GM12891 (cell line): ENCODE data around the gene NSF. TPM values are rescaled to one million over a fixed set of nuclear protein-coding genes. Genes with fewer than 3 reads are reported as not detected.
A peak's percentile ranks its signal among the peaks of the same experiment; 100 is the strongest.
"Not testable (repeated sequence)": the region's sequence is repeated elsewhere in the genome, so short reads cannot be mapped to it uniquely, and the experiment has no call there.

Experiments
- DNase-seq: peaks from one replicate; pipeline ENCODE4 v3.0.0; 2011; ENCODE audit warnings: low spot score; ENCODE audit not compliant: insufficient read length
- FAIRE-seq: peaks from 2 replicates; lab custom pipeline; 2011; peaks lifted over from hg19 to GRCh38; lab: Jason Lieb, UNC
- SPI1 ChIP-seq: IDR thresholded peaks from 2 replicates; pipeline ENCODE4 v1.6.1; 2011; ENCODE audit warnings: low read depth, low read length, control low read depth
- polyA plus RNA-seq: library from polyadenylated mRNA; unstranded; fragments of >200 nt; gene quantifications from one replicate; pipeline ENCODE4 v1.2.1, GENCODE V29; 2012; ENCODE audit warnings: low read depth, missing spikeins, inconsistent platforms; ENCODE audit not compliant: missing spikeins

The NSF gene
- polyA plus RNA-seq = 14.6 TPM

DNA sequence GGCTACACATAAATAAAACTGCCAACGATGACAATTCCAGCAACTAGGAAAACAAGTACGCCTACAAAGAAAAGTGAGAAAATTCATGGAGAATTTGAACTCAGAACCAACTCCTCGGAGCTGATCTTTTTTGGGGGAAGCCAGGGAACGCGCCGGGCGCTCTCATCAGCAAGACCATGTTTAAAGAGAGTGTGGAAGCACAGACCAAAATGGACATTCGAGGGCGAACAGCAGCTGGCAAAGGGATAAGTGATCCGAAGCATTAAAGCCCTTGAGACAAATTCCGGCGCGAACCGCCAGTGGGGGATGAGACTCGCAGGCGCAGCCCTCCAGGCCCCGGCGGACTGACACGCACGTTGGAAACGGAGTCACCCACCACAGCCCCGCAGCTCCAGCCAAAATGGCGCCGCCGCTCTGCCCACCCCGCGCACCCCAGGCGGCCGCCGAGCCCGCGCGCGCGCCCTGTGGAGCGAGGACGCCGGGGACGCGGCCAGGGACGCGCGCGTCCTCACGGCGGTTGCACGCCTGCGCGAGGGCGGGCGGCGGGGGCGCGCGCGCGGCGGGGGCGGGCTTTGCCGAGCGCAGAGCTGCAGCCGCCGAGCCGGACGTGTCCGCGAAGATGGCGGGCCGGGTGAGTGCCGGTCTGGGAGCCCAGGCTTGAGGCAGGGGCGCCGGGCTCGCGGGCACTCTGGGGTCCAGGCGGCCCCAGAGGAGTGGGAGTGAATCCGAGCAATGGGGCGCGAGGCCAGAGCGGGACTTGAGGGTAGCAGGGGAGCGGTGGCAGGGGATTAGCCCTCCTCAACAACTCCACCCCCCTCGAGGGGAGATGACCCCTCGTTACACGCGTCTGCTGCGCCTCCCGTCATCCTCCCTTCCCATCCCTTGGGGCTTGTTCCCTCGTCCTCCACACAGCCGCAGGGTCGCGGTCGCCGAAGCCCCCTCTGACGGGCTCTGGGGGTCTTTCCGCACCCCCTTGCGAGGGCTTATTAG lies at the start of gene NSF:
Gene NSF, plus strand, starts transcription at position 513 of the 990 bp plus-strand sequence. Its CDS starts 107 bp downstream, at position 620.
- DNase-seq = not testable (repeated sequence)
- FAIRE-seq = peak; percentile 87

DNA sequence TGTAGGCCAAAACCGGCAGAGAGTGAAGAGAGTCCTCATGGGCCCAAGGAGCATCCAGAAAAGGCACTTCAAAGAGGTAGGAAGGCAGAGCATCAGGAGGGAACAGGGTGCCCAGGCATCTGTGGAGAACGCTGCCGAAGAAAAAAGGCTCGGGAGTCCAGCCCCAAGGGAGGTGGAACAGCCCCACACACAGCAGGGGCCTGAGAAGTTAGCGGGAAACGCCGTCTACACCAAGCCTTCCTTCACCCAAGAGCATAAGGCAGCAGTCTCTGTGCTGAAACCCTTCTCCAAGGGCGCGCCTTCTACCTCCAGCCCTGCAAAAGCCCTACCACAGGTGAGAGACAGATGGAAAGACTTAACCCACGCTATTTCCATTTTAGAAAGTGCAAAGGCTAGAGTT lies 41.9 kb upstream of the NSF start:
- DNase-seq, FAIRE-seq: not testable (repeated sequence)

GRCh38 chr17:46559155-46559554 lies 31.3 kb upstream of the NSF start:
- DNase-seq, FAIRE-seq: not testable (repeated sequence)

DNA sequence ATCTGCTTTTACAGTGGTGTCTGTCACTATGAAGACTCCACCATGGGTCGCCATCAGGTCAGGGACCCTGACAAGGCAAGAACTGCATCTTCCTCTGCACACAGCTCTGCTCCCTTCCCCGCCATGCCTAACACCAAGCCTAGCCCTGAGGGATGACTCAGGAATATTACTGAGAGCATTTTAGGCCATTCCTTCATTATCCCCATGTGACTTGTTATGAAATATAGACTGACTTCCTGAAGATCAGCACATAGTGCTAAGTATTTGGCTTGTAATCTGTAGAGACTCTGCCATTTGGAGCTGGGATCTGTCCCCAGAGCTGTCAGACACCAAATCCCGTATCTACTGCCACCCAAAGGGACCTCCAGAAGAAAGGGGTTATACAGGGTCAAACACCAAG lies 30.4 kb upstream of the NSF start:
- not testable (repeated sequence) for FAIRE-seq, DNase-seq

- DNase-seq = not testable (repeated sequence)
- peak; percentile 75 for FAIRE-seq
These were observed 24.2 kb upstream of the NSF start for GRCh38 chr17:46566284-46566683.

GRCh38 chr17:46566980-46567379 lies 23.5 kb upstream of the NSF start:
- peak; percentile 59 for FAIRE-seq
- not testable (repeated sequence) for DNase-seq

DNA sequence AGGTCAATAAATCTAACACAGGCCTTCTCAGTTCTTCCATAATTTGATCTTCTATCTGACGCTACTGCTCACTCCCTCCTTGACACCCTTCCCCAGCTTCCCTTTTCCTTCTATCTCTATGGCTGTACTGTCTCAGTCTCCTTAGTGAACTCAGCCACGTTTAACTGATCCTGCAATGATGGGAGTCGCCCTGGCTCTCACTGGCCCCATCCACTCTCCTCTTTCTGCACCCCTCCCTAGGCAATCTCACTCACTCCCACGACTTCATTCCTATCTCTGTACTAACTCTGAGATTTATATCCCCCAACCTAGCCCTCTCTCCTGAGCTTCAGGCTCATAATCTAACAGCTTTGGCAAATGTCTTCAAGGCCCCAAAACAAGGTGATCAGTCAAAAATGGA lies 18.7 kb upstream of the NSF start:
- DNase-seq = not testable (repeated sequence)
- FAIRE-seq = peak; percentile 72

GRCh38 chr17:46579083-46580075 lies 11.1 kb upstream of the NSF start, which contains the start of gene ARL17A:
Gene ARL17A (minus strand): TSS chr17:46579691. CDS start chr17:46576322, 3,369 bp downstream.
- peak; percentile 94 for FAIRE-seq
- not testable (repeated sequence) for DNase-seq

DNA sequence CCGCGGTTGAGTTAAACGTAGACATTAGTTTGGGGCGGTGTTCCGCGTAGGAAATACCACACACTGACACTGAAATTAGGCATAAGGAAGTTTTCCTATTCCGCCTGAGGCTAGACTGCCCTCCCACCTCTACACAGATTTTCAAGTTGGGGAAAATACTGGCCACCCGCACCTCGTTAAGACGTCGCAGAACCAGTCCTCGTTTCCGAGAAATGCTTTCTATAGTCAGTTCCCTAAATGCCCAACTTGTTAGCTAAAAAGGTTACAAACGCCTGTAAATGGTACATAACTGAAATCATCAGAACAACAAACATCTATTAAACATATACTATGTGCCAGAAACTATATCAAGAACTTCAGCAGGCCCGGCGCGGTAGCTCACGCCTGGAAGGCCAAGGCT lies 10.4 kb upstream of the NSF start:
- not testable (repeated sequence) for FAIRE-seq

GRCh38 chr17:46585444-46585843 lies 5.0 kb upstream of the NSF start:
- DNase-seq, FAIRE-seq: not testable (repeated sequence)

More for the DNA sequence above, 10.4 kb upstream of the NSF start:
- DNase-seq = not testable (repeated sequence)

- FAIRE-seq = peak; percentile 58
- DNase-seq = not testable (repeated sequence)
These were observed 863 bp downstream of the NSF start for GRCh38 chr17:46591332-46591731.

DNA sequence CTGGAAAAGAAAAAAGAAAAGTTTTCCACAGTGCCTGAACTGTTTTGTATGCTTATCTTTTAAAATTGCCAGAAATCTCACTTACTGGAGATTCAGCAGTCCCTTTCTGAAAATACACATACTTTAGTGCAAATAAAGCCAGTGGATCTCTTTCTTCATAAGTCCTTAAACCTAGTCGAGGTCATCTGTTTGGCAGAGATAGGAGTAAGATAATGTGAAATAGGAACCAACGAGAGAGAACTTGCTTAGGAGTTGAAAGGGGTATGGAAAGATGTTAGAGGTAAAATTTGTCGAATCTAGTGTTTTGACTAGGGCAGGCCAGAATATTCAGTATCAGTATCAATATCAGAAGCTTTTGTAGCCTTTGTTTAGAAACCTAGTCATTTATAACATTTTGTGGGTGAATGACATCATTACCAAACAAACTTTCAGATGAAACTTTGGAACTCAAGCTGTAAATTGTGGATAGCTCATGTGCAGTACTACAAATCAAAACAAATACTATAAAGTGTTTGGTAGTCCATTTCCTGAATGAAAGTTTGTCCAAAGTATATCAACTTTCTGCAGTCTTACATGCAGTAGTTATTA lies 8.0 kb downstream of the NSF start:
- DNase-seq = not testable (repeated sequence)
- FAIRE-seq = peak; percentile 65

DNA sequence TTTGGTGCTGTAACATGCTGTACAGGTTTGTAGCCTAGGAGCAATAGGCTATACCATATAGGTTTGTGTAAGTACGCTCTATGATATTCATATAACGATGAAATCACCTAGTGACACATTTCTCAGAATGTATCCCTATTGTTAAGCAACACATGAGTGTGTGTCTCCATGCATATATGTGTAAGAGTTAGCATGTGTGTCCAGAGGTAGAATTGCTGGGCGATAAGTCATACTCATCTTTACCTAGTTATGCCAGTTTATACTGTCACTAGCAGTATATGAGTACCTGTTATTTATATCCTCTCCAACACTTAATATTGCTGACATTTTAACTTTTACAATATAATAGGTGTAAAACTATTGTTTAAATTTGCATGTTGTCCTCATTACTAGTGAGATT lies 10.3 kb downstream of the NSF start:
- not testable (repeated sequence) for DNase-seq
- peak; percentile 76 for FAIRE-seq

DNA sequence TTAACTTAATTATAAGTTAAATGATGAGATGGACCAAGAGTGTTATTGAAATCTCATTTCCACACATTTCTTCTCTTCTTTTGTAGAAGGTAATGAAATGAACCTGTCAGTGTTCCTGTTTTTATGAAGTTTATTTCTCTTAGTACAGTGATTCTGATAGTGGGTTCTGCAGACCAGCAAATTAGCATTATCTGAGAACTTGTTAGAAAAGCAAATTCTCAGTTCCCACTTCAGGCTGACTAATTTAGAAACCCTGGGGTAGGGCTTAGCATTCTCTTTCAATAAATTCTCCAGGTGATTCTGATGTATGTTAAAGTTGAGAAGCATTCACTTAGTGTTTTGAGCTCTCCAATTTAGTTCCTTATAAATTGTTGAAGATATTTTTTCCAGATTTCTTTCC lies 12.7 kb downstream of the NSF start:
- peak; percentile 35 for FAIRE-seq
- peak; percentile 37; the same call in 1 of the 2 replicates for TF ChIP-seq SPI1
- not testable (repeated sequence) for DNase-seq

- not testable (repeated sequence) for FAIRE-seq
These were observed 20.8 kb downstream of the NSF start for GRCh38 chr17:46611304-46611703.

DNA sequence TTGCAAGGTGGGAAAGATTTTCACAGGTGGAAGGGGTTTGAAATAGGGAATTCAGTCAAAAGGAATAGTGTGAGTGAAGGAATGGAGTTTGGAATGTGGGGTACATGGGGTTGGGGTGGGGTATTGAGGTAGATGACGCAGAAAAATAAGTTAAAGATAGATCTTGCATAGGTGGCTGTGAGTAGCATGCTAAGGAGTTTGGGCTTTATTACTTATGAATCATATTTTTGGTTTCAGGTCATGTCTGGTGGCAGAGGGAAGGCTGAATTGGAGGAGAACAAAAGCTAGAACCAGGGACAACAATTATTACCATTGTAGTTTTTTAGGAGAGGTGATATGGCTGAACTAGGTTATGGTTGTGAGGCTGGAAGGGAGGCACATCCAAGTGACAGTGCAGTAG lies 23.4 kb downstream of the NSF start:
- not testable (repeated sequence) for FAIRE-seq, DNase-seq

More at GRCh38 chr17:46611304-46611703, 20.8 kb downstream of the NSF start:
- not testable (repeated sequence) for DNase-seq

GRCh38 chr17:46617121-46617520 lies 26.7 kb downstream of the NSF start:
- FAIRE-seq = not testable (repeated sequence)

DNA sequence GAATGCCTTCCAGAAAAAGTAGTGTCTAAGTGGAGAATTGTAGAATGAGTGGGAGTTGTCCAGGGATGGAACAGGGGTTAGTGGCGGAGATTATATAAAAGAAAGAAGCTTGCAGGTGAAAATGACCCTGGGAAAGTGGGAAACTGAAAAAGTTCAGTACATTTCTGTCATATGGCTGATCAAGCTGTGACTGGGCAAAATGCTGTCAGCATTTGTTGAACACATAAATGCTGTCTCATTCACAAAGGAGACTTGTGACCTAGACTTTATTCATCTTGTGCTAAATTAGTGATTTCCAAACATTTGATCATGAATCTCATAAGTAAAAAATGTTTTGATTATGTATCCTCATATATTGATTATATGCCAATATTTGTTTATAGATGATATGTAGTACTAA lies 28.5 kb downstream of the NSF start:
- not testable (repeated sequence) for DNase-seq, FAIRE-seq

More at GRCh38 chr17:46617121-46617520, 26.7 kb downstream of the NSF start:
- not testable (repeated sequence) for DNase-seq
